DND-41 (cell line): Measurements from ENCODE around the gene TXNDC15.
"Not testable (repeated sequence)": the region's sequence is repeated elsewhere in the genome, so short reads cannot be mapped to it uniquely, and the experiment has no call there.

Experiments used
- ATAC-seq: fragments of 200-7000 bp; cut with Tn5 transposase; 3 replicates; pipeline ENCODE4 v1.9.1; 2021; ENCODE audit warnings: low read depth; ENCODE audit not compliant: insufficient read depth
- DNase-seq: peaks from one replicate; pipeline ENCODE4 v3.0.0-alpha.2; 2020
- H2AFZ ChIP-seq: 2 replicates; pipeline ENCODE4 v1.6.0; 2012; ENCODE audit warnings: low read depth, low read length
- H3K27ac ChIP-seq: 2 replicates; pipeline ENCODE4 v1.5.1; 2012; ENCODE audit warnings: low read length, inconsistent platforms
- H3K27me3 ChIP-seq: fragments of 200-600 bp; sonication (generic); 2 replicates; pipeline ENCODE4 v1.6.0; 2012; ENCODE audit warnings: low read length, mild to moderate bottlenecking, inconsistent platforms; ENCODE audit not compliant: insufficient read depth, poor library complexity
- H3K36me3 ChIP-seq: 2 replicates; pipeline ENCODE4 v1.5.1; 2012; ENCODE audit warnings: low read length, inconsistent platforms; ENCODE audit not compliant: insufficient read depth
- H3K4me1 ChIP-seq: 2 replicates; pipeline ENCODE4 v1.5.1; 2012; ENCODE audit warnings: mild to moderate bottlenecking, low read length; ENCODE audit not compliant: insufficient read depth
- H3K4me2 ChIP-seq: 2 replicates; pipeline ENCODE4 v1.6.0; 2012; ENCODE audit warnings: mild to moderate bottlenecking, moderate library complexity, low read length, inconsistent platforms; ENCODE audit not compliant: insufficient read depth
- H3K4me3 ChIP-seq, 2 experiments: fragments of 200-600 bp in 1 of 2; shearing (Covaris generic) in 1 of 2; 2 replicates each; pipeline ENCODE4 v1.5.1; 2012 to 2016; ENCODE audit warnings: inconsistent platforms in 2 of 2, low read length in 2 of 2, mild to moderate bottlenecking in 2 of 2, low read depth in 1 of 2, moderate library complexity in 1 of 2
- H3K79me2 ChIP-seq: 2 replicates; pipeline ENCODE4 v1.6.0; 2012; ENCODE audit warnings: low read length, inconsistent platforms; ENCODE audit not compliant: insufficient read depth
- H3K9ac ChIP-seq: 2 replicates; pipeline ENCODE4 v1.6.0; 2012; ENCODE audit warnings: low read depth, mild to moderate bottlenecking, inconsistent platforms, low read length, moderate library complexity
- H3K9me3 ChIP-seq: 2 replicates; pipeline ENCODE4 v1.5.1; 2012; ENCODE audit warnings: low read length, moderate library complexity, mild to moderate bottlenecking, inconsistent platforms; ENCODE audit not compliant: insufficient read depth, severe bottlenecking
- H4K20me1 ChIP-seq: 2 replicates; pipeline ENCODE4 v1.6.0; 2012; ENCODE audit warnings: low read length; ENCODE audit not compliant: insufficient read depth
- EZH2 ChIP-seq: IDR thresholded peaks from 3 replicates; pipeline ENCODE4 v1.6.1; 2012; ENCODE audit warnings: borderline replicate concordance, low read depth, mild to moderate bottlenecking, moderate library complexity, low read length, inconsistent platforms; ENCODE audit not compliant: severe bottlenecking
- TF ChIP-seq, protein P1 (sequence below): IDR thresholded peaks from 2 replicates; pipeline ENCODE4 v1.5.1; 2012; ENCODE audit warnings: borderline replicate concordance, low read length, moderate library complexity, mild to moderate bottlenecking; ENCODE audit not compliant: poor library complexity, severe bottlenecking; ENCODE audit errors: extremely low read depth

Gene TXNDC15

DNA sequence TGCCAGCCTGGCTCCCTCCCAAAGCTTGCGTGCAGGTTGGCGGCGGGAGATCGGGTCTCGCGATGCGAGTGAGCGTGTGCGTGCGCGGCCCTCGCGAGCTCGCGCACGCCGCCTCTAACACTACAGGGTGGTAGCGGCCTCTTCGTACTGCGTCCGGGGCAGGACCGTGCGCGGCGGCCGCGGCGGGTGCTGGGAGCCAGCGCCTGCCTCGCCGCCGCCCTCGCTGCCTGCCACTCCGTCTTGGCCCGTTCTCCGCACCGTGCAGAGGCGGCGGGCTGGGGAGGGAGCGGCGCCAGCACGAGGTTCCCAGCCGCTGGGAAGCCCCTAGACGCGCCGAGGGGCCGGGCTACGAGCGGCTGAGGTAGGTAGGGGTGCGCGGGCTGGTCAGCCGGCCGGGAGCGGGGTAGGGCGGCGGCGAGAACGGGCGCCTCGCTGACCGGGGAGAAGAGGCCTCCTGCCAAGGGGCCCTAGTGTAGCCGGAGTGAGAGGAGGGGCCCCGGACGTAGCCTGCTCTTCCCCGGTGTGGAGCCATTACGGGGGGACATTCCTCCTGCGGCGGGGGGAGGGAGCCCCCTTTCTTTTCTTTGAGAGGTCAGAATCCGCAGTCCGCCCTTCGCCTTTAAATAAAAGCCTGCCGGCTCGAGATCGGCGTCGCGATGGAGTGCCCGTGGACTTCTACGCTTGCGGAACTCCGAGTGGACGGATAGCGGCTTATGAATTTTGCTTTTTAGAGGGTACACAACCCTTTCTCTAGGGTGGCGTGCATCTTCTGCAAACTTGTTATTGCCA is 28.1 kb upstream of the TXNDC15 start, which contains the start of gene C5orf24:
Gene C5orf24, plus strand, starts transcription at position 117 of the 789 bp plus-strand sequence. CDS start 8,933 bp downstream, outside the sequence.
- H3K4me1 ChIP-seq: peaks cover 37% of the 10 kb centered on the region
- no peaks in the 10 kb centered on the region for H3K27me3 ChIP-seq
- H3K9ac ChIP-seq: peak within 1 kb of the TSS; percentile 94
- H2AFZ ChIP-seq: peak within 1 kb of the TSS; percentile 79
- H3K79me2 ChIP-seq: peaks cover 57% of the 10 kb centered on the region
- H3K27ac ChIP-seq: peak within 1 kb of the TSS; percentile 75
- peak; percentile 90 for ATAC-seq
- H4K20me1 ChIP-seq: no peaks in the 10 kb centered on the region
- H3K36me3 ChIP-seq: peaks cover 31% of the 10 kb centered on the region
- no peaks in the 10 kb centered on the region for H3K9me3 ChIP-seq
- H3K4me2 ChIP-seq: peak within 1 kb of the TSS; percentile 74
- peak; percentile 95 for DNase-seq
- TF ChIP-seq, protein P1, sequence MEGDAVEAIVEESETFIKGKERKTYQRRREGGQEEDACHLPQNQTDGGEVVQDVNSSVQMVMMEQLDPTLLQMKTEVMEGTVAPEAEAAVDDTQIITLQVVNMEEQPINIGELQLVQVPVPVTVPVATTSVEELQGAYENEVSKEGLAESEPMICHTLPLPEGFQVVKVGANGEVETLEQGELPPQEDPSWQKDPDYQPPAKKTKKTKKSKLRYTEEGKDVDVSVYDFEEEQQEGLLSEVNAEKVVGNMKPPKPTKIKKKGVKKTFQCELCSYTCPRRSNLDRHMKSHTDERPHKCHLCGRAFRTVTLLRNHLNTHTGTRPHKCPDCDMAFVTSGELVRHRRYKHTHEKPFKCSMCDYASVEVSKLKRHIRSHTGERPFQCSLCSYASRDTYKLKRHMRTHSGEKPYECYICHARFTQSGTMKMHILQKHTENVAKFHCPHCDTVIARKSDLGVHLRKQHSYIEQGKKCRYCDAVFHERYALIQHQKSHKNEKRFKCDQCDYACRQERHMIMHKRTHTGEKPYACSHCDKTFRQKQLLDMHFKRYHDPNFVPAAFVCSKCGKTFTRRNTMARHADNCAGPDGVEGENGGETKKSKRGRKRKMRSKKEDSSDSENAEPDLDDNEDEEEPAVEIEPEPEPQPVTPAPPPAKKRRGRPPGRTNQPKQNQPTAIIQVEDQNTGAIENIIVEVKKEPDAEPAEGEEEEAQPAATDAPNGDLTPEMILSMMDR: no peak
- no peak for TF ChIP-seq EZH2
- H3K4me3 ChIP-seq: peak within 1 kb of the TSS; percentile 86 to 95

DNA sequence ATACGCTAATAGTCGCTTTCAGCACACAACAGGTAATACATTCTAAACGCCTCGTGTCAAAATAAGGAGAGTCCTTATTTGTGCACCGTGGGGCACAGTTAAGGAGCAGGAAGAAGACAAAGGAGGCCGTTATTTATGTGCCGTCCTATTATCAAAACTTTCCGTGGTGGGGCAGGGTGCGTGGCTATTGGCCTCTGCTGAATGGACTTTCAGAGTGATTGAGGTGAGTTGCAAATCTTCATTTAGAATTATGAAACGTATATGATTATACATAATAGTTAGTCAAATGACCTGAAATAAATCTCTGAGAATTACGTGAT is 27.6 kb upstream of the TXNDC15 start:
- TF ChIP-seq, protein P1: no peak
- TF ChIP-seq EZH2: no peak
- Histone ChIP-seq H3K9ac (peak overlapping the region; percentile 94), H2AFZ (peak overlapping the region; percentile 79), H3K79me2 (peaks cover 63% of the 10 kb centered on the region), H3K4me2 (peak overlapping the region; percentile 74), H3K4me1 (peaks cover 41% of the 10 kb centered on the region), H3K4me3 (peak overlapping the region; percentile 86 to 95), H3K9me3 (no peaks in the 10 kb centered on the region), H3K27ac (peak overlapping the region; percentile 75), H3K27me3 (no peaks in the 10 kb centered on the region), H3K36me3 (peaks cover 31% of the 10 kb centered on the region), H4K20me1 (no peaks in the 10 kb centered on the region; the same call in 1 of the 2 replicates)
- DNase-seq (peak; percentile 41), ATAC-seq (peak; percentile 17)

DNA sequence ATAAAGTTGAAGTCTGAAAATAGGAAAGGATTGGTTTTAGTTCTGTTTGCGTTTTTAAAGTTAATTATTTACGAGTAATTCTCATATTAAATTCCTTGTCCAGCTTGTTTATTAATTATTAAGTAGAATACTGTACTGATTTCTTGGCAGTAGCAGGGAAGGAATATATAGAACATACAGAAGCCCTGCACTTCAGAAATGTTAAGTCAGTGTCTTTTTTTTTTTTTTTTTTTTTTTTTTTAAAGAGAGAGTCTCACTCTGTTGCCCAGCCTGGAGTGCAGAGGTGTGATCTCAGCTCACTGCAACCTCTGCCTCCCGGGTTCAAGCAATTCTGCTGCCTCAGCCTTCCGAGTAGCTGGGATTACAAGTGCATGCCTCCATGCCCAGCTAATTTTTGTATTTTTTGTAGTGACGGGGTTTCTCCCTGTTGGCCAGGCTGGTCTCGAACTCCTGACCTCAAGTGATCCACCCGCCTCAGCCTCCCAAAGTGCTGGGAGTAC is 24.7 kb upstream of the TXNDC15 start:
- peak overlapping the region; percentile 34; the same call in 1 of the 2 replicates for H3K4me2 ChIP-seq
- H3K4me1 ChIP-seq: peaks cover 48% of the 10 kb centered on the region
- ATAC-seq, H3K27ac ChIP-seq, DNase-seq, H3K9me3 ChIP-seq, H2AFZ ChIP-seq, H3K9ac ChIP-seq, H3K27me3 ChIP-seq, H4K20me1 ChIP-seq, H3K4me3 ChIP-seq: not testable (repeated sequence)
- peaks cover 54% of the 10 kb centered on the region for H3K36me3 ChIP-seq
- H3K79me2 ChIP-seq: peaks cover 87% of the 10 kb centered on the region

DNA sequence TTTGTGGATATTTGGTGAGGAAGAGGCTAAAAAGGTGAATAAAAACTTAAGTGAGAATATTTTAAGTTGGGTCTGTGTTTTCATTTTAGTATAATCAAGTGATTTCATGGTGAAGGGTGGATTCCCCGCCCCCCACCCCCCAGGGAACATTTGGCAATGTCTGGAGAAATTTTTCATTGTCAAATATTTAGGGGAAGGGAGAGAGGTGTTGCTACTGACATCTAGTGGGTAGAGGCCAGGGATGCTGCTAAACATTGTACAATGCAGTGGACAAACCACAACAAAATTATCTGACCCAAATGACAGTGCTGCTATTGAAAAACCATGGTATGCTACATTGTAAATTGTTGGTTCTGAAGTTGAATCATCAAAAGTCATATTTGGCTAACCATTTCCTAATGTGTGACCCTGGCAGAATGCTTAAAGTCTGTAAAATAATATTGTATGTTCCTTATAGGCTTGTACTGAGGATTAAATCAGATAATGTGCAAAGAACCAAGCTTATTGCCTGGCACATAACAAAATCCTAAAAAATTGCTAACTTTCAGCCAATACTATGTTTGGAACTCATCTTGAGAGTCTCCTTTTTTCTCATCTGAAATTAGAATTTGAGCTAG is 22.8 kb upstream of the TXNDC15 start:
- Histone ChIP-seq H3K4me2 (no peak overlapping the region), H2AFZ (no peak overlapping the region), H3K4me1 (peaks cover 39% of the 10 kb centered on the region), H3K79me2 (peaks cover 81% of the 10 kb centered on the region), H3K9ac (no peak overlapping the region), H3K9me3 (no peaks in the 10 kb centered on the region), H3K36me3 (peaks cover 72% of the 10 kb centered on the region), H3K27me3 (no peaks in the 10 kb centered on the region), H3K27ac (no peak overlapping the region), H4K20me1 (peaks cover 8% of the 10 kb centered on the region; the same call in 1 of the 2 replicates), H3K4me3 (no peak overlapping the region)
- ATAC-seq (no peak), DNase-seq (no peak)
- TF ChIP-seq EZH2: no peak
- TF ChIP-seq, protein P1: peak; percentile 56

DNA sequence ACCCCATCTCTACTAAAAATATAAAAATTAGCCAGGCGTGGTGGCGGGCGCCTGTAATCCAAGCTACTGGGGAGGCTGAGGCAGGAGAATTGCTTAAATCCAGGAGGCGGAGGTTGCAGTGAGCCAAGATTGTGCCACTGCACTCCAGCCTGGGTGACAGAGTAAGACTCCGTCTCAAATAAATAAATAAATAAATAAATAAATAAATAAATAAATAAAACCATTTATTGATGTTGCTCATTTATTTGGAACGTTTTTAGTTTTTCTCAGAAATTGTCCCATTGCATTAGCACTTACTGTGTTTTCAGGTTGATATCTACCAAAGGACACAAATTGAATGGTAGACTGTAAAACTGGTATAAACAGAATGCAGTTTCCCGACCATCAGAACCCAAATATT is 17.7 kb upstream of the TXNDC15 start:
- H3K79me2 ChIP-seq: peaks cover 38% of the 10 kb centered on the region
- H2AFZ ChIP-seq, H3K27me3 ChIP-seq, H3K27ac ChIP-seq, H3K9ac ChIP-seq, H4K20me1 ChIP-seq, DNase-seq, H3K4me2 ChIP-seq, H3K4me3 ChIP-seq, ATAC-seq, H3K9me3 ChIP-seq, H3K4me1 ChIP-seq: not testable (repeated sequence)
- H3K36me3 ChIP-seq: peaks cover 76% of the 10 kb centered on the region
